LNCAP (cell line): ENCODE results near the gene GMCL2.

ENCODE experiments used
- CTCF ChIP-seq: fragments of 450-650 bp; IDR thresholded peaks from 2 replicates; pipeline ENCODE4 v1.5.1; 2017; ENCODE audit warnings: mild to moderate bottlenecking

GMCL2 gene

GRCh38 chr5:178182158-178182876, 4.9 kb downstream of the GMCL2 start:
- TF ChIP-seq CTCF = no peak

- no peak for TF ChIP-seq CTCF
Measured at GRCh38 chr5:178180141-178180863, 6.9 kb downstream of the GMCL2 start.

GRCh38 chr5:178177569-178177968, 9.6 kb downstream of the GMCL2 start:
- TF ChIP-seq CTCF = no peak

- no peak for TF ChIP-seq CTCF
Measured at GRCh38 chr5:178176791-178177190, 10.4 kb downstream of the GMCL2 start.

- no peak for TF ChIP-seq CTCF
Measured at GRCh38 chr5:178174456-178174855, 12.7 kb downstream of the GMCL2 start.

- no peak for TF ChIP-seq CTCF
Measured at GRCh38 chr5:178170455-178170854, 16.7 kb downstream of the GMCL2 start.

GRCh38 chr5:178165581-178165980, 21.6 kb downstream of the GMCL2 start:
- TF ChIP-seq CTCF = no peak
